WTC11 (cell line): ENCODE measurements around the gene TSPAN2. TPM values are rescaled to one million over a fixed set of nuclear protein-coding genes. Genes with fewer than 3 reads are reported as not detected.

Experiments
- ATAC-seq: fragments of 200-7000 bp; cut with Tn5 transposase; 2 replicates; pipeline ENCODE4 v1.10.0; 2021; ENCODE audit warnings: mild to moderate bottlenecking, moderate library complexity
- CTCF ChIA-PET: fragments of 300-600 bp; sonication (Branson Sonifier 250); formaldehyde crosslinking; loops from one replicate; lab custom pipeline; 2021; ENCODE audit warnings: antibody characterized with exemption; lab: Charles Lee
- POLR2A ChIA-PET: fragments of 350-600 bp; sonication (Branson Sonifier 250); formaldehyde crosslinking; loops from one replicate; lab custom pipeline; 2021; ENCODE audit warnings: antibody characterized with exemption; lab: Charles Lee
- DNase-seq: peaks from one replicate; pipeline ENCODE4 v3.0.0; 2021; ENCODE audit warnings: low spot score
- H3K27ac Mint-ChIP-seq: 2 replicates; pipeline ENCODE4 v1.8.0; 2021; ENCODE audit warnings: mixed read lengths
- H3K27me3 Mint-ChIP-seq: 2 replicates; pipeline ENCODE4 v1.8.0; 2021; ENCODE audit warnings: low read depth, mild to moderate bottlenecking, moderate library complexity, mixed read lengths
- H3K36me3 Mint-ChIP-seq: 2 replicates; pipeline ENCODE4 v1.8.0; 2021; ENCODE audit warnings: mixed read lengths
- H3K4me1 Mint-ChIP-seq: 2 replicates; pipeline ENCODE4 v1.8.0; 2022; ENCODE audit warnings: mixed read lengths
- H3K4me3 Mint-ChIP-seq: 2 replicates; pipeline ENCODE4 v1.8.0; 2021; ENCODE audit warnings: mild to moderate bottlenecking, moderate library complexity, mixed read lengths
- H3K9me3 Mint-ChIP-seq: 2 replicates; pipeline ENCODE4 v1.8.0; 2021; ENCODE audit warnings: mixed read lengths
- AFF4 ChIP-seq: sonication (generic); formaldehyde crosslinking; IDR thresholded peaks from 2 replicates; pipeline ENCODE4 v1.8.1; 2023; ENCODE audit warnings: mild to moderate bottlenecking, missing genetic modification reagents, borderline replicate concordance
- AR ChIP-seq: fragments of 250-450 bp; sonication (Bioruptor Pico); IDR thresholded peaks from 2 replicates; pipeline ENCODE4 v1.9.0; 2021; ENCODE audit warnings: mild to moderate bottlenecking
- CBFB ChIP-seq: sonication (generic); formaldehyde crosslinking; IDR thresholded peaks from 2 replicates; pipeline ENCODE4 v1.8.1; 2022; ENCODE audit warnings: mild to moderate bottlenecking, low read depth, missing genetic modification reagents
- E2F5 ChIP-seq: sonication (generic); formaldehyde crosslinking; IDR thresholded peaks from 2 replicates; pipeline ENCODE4 v1.8.1; 2022; ENCODE audit warnings: mild to moderate bottlenecking, moderate library complexity, missing genetic modification reagents
- EMX1 ChIP-seq: fragments of 250-450 bp; sonication (Bioruptor Pico); IDR thresholded peaks from 2 replicates; pipeline ENCODE4 v1.8.0; 2021; ENCODE audit warnings: mild to moderate bottlenecking
- ESRRA ChIP-seq: sonication (generic); formaldehyde crosslinking; IDR thresholded peaks from 2 replicates; pipeline ENCODE4 v1.8.1; 2022; ENCODE audit warnings: mild to moderate bottlenecking, missing genetic modification reagents, borderline replicate concordance
- FOXK1 ChIP-seq: sonication (generic); formaldehyde crosslinking; IDR thresholded peaks from 2 replicates; pipeline ENCODE4 v1.8.0; 2022; ENCODE audit warnings: mild to moderate bottlenecking, moderate library complexity, missing genetic modification reagents
- GABPB1 ChIP-seq: sonication (generic); formaldehyde crosslinking; IDR thresholded peaks from 2 replicates; pipeline ENCODE4 v1.8.1; 2023; ENCODE audit warnings: mild to moderate bottlenecking, missing genetic modification reagents
- GTF2I ChIP-seq: fragments of 250-450 bp; sonication (Bioruptor Pico); conservative IDR thresholded peaks from 2 replicates; pipeline ENCODE4 v1.4.0; 2021; ENCODE audit warnings: mild to moderate bottlenecking
- JUN ChIP-seq: sonication (generic); formaldehyde crosslinking; IDR thresholded peaks from 2 replicates; pipeline ENCODE4 v1.8.0; 2023; ENCODE audit warnings: mild to moderate bottlenecking, missing genetic modification reagents
- NFATC4 ChIP-seq: fragments of 250-450 bp; sonication (Bioruptor Pico); IDR thresholded peaks from 2 replicates; pipeline ENCODE4 v1.9.0; 2021; ENCODE audit warnings: mild to moderate bottlenecking
- OVOL2 ChIP-seq: fragments of 250-450 bp; sonication (Bioruptor Pico); IDR thresholded peaks from 2 replicates; pipeline ENCODE4 v1.9.0; 2021; ENCODE audit warnings: mild to moderate bottlenecking, borderline replicate concordance
- SMAD4 ChIP-seq: sonication (generic); formaldehyde crosslinking; IDR thresholded peaks from 2 replicates; pipeline ENCODE4 v1.8.0; 2022; ENCODE audit warnings: mild to moderate bottlenecking, missing genetic modification reagents
- SP1 ChIP-seq: sonication (generic); formaldehyde crosslinking; conservative IDR thresholded peaks from 2 replicates; pipeline ENCODE4 v1.8.1; 2022; ENCODE audit warnings: missing genetic modification reagents
- TP53 ChIP-seq: sonication (generic); formaldehyde crosslinking; IDR thresholded peaks from 2 replicates; pipeline ENCODE4 v1.8.1; 2023; ENCODE audit warnings: mild to moderate bottlenecking, missing genetic modification reagents
- USF1 ChIP-seq: sonication (generic); formaldehyde crosslinking; IDR thresholded peaks from 2 replicates; pipeline ENCODE4 v1.8.0; 2022; ENCODE audit warnings: mild to moderate bottlenecking, missing genetic modification reagents
- ZBTB43 ChIP-seq: sonication (generic); formaldehyde crosslinking; IDR thresholded peaks from 2 replicates; pipeline ENCODE4 v1.8.1; 2023; ENCODE audit warnings: mild to moderate bottlenecking, missing genetic modification reagents
- ZNF423 ChIP-seq: fragments of 250-450 bp; sonication (Bioruptor Pico); IDR thresholded peaks from 2 replicates; pipeline ENCODE4 v2.1.2; 2022; ENCODE audit warnings: mild to moderate bottlenecking, moderate library complexity
- total RNA-seq: library from RNA; stranded (reverse); gene quantifications from 3 replicates; pipeline ENCODE4 v1.2.3, GENCODE V29; 2021

Gene TSPAN2
- total RNA-seq, 1 experiment from 2014 or later, result 12.0 TPM

- TF ChIP-seq USF1 (CRISPR knock-in tag), result no peak
- no peak for TF ChIP-seq JUN (CRISPR knock-in tag)
- TF ChIP-seq OVOL2, result no peak
- TF ChIP-seq, all 79 proteins: peak for 0
Measured at GRCh38 chr1:115064461-115064860, 24.8 kb downstream of the TSPAN2 start (continued).

GRCh38 chr1:115063228-115063901 lies 25.9 kb downstream of the TSPAN2 start:
- Mint-ChIP-seq H3K4me1 (no peaks in the 10 kb centered on the region), H3K27me3 (no peaks in the 10 kb centered on the region), H3K36me3 (no peaks in the 10 kb centered on the region; the same call in 1 of the 2 replicates), H3K9me3 (peaks cover 9% of the 10 kb centered on the region; the same call in 1 of the 2 replicates), H3K27ac (no peak overlapping the region), H3K4me3 (no peak overlapping the region)
- CTCF ChIA-PET, result interaction anchor here (0.7 to 1.2 kb wide), 2 partner anchors 11 to 48 kb away, joined by 4 to 5 read pairs; no protein-coding TSS in a partner anchor
- DNase-seq (no peak), ATAC-seq (no peak)
- TF ChIP-seq ZBTB43 (CRISPR knock-in tag), result no peak
- TF ChIP-seq CBFB (CRISPR knock-in tag), result no peak
- no peak for TF ChIP-seq SP1 (CRISPR knock-in tag)
- TF ChIP-seq FOXK1 (CRISPR knock-in tag), result no peak
- TF ChIP-seq NFATC4 (CRISPR knock-in tag), result no peak
- TF ChIP-seq GABPB1, result no peak
- no peak for TF ChIP-seq SMAD4 (CRISPR knock-in tag)
- no peak for TF ChIP-seq USF1 (CRISPR knock-in tag)
- no peak for TF ChIP-seq ESRRA (CRISPR knock-in tag)
- TF ChIP-seq OVOL2, result no peak
- no peak for TF ChIP-seq AFF4 (CRISPR knock-in tag)
- POLR2A ChIA-PET, result no interaction called here

- no peaks in the 10 kb centered on the region for H3K4me1 Mint-ChIP-seq
- ATAC-seq, result no peak; the same call in 1 of the 2 replicates
- no peak overlapping the region for H3K27ac Mint-ChIP-seq
- CTCF ChIA-PET, result interaction anchor here (1.2 to 1.6 kb wide), 2 partner anchors 10 to 49 kb away, joined by 5 read pairs; no protein-coding TSS in a partner anchor
- peaks cover 9% of the 10 kb centered on the region; the same call in 1 of the 2 replicates for H3K9me3 Mint-ChIP-seq
- no peaks in the 10 kb centered on the region for H3K27me3 Mint-ChIP-seq
- POLR2A ChIA-PET, result no interaction called here
- no peaks in the 10 kb centered on the region; the same call in 1 of the 2 replicates for H3K36me3 Mint-ChIP-seq
- no peak for DNase-seq
- no peak overlapping the region for H3K4me3 Mint-ChIP-seq
- TF ChIP-seq E2F5 (CRISPR knock-in tag) (no peak), TP53 (no peak), EMX1 (CRISPR knock-in tag) (no peak), AR (CRISPR knock-in tag) (no peak), GTF2I (CRISPR knock-in tag) (no peak), ZNF423 (CRISPR knock-in tag) (no peak)
Measured at GRCh38 chr1:115062542-115063004, 26.7 kb downstream of the TSPAN2 start.
